Gastroesophageal sphincter (tissue), 3 donors: ENCODE measurements around the gene BAAT.

Source experiments
- CTCF ChIP-seq, 4 experiments: fragments of 200-600 bp in 2 of 4; fragments of 450-650 bp in 2 of 4; sonication (generic) in 1 of 4; IDR thresholded peaks; one replicate each; pipeline ENCODE4 v1.5.1; 2017 to 2019; ENCODE audit warnings: antibody characterized with exemption in 4 of 4, mild to moderate bottlenecking in 2 of 4, moderate library complexity in 2 of 4
- EP300 ChIP-seq: sonication (generic); formaldehyde crosslinking; IDR thresholded peaks from one replicate; pipeline ENCODE4 v1.6.1; 2017; ENCODE audit warnings: antibody characterized with exemption, mild to moderate bottlenecking
- POLR2A ChIP-seq, 2 donors: fragments of 450-650 bp; IDR thresholded peaks; one replicate each; pipeline ENCODE4 v1.6.1; 2017; ENCODE audit warnings: antibody characterized with exemption in 2 of 2, mild to moderate bottlenecking in 2 of 2, moderate library complexity in 1 of 2
- POLR2AphosphoS5 ChIP-seq: sonication (generic); formaldehyde crosslinking; IDR thresholded peaks from one replicate; pipeline ENCODE4 v1.6.1; 2017; ENCODE audit warnings: antibody characterized with exemption

- TF ChIP-seq CTCF (IDR thresholded peaks at IDR 0.05) (no peak), POLR2A (IDR thresholded peaks at IDR 0.05) (no peak), POLR2AphosphoS5 (no peak), EP300 (no peak)
These were observed 3.7 kb downstream of the BAAT start for GRCh38 chr9:101381118-101381517.
